KOPT-K1 (cell line): Measurements from ENCODE around the gene ROR1.
"Not testable (repeated sequence)": the region's sequence is repeated elsewhere in the genome, so short reads cannot be mapped to it uniquely, and the experiment has no call there.

Experiments used
- H3K27ac ChIP-seq: fragments of 200-600 bp; sonication (generic); 2 replicates; pipeline ENCODE4 v1.5.1; 2016; ENCODE audit warnings: antibody characterized with exemption, mild to moderate bottlenecking, low read depth, low read length; ENCODE audit not compliant: poor library complexity, severe bottlenecking
- H3K36me3 ChIP-seq: fragments of 200-600 bp; sonication (generic); 2 replicates; pipeline ENCODE4 v1.5.1; 2017; ENCODE audit warnings: antibody characterized with exemption, mild to moderate bottlenecking, low read length, moderate library complexity; ENCODE audit not compliant: insufficient read depth
- H3K9me3 ChIP-seq: fragments of 200-600 bp; sonication (generic); 2 replicates; pipeline ENCODE4 v1.5.1; 2017; ENCODE audit warnings: antibody characterized with exemption, low read length, mild to moderate bottlenecking; ENCODE audit not compliant: insufficient read depth, poor library complexity, severe bottlenecking

The ROR1 gene

GRCh38 chr1:63777965-63778880 is 4.4 kb downstream of the ROR1 start:
- no peaks in the 10 kb centered on the region for H3K36me3 ChIP-seq
- H3K9me3 ChIP-seq = peaks cover 9% of the 10 kb centered on the region
- H3K27ac ChIP-seq = no peak overlapping the region

DNA sequence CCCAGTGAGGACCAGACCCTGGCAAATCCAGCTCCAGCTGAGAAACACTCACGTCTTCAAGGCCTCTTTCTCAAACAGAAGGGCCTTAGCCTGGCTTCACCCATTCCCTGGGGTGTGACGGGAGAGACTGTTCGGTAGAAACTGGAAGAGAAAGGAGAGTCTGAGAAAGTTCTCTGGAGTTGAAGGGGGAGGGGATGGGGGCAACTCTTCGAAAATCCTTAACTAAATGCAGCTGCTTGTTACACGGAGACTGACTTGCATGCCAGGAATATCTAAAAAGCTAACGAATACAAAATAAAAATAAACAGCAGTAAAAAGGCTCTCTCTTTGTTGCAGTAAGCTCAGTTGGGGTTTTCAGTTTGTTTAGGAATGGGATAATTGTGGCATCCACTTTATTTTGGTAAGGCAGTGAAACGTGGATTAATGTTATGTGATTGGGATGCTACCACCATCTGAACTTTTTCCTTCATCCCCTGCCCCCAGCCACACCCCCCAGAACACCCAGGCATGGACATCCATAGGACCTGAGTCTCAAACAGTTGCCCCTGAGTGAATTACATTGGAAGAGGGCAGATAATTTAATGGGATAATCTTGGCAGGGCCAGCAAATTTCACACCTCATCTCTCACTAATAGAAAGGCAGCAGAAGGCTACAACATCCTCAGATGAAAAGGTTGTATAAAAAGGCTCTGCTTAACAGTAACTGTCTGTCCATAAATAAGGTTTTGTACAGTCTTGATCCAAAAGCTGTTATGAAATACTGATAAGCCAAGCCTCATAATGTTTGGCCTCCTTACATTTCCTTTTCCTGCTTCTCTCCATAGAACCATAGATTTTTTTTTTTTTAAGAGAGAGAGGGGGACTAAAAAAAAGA is 5.8 kb downstream of the ROR1 start:
- Histone ChIP-seq H3K9me3 (no peaks in the 10 kb centered on the region), H3K36me3 (no peaks in the 10 kb centered on the region), H3K27ac (no peak overlapping the region)

GRCh38 chr1:63780565-63780964 is 6.7 kb downstream of the ROR1 start:
- H3K27ac ChIP-seq = no peak overlapping the region
- H3K36me3 ChIP-seq = no peaks in the 10 kb centered on the region
- no peaks in the 10 kb centered on the region for H3K9me3 ChIP-seq

- Histone ChIP-seq H3K9me3 (no peaks in the 10 kb centered on the region), H3K27ac (no peak overlapping the region), H3K36me3 (no peaks in the 10 kb centered on the region)
Measured at GRCh38 chr1:63782982-63783381, 9.2 kb downstream of the ROR1 start.

- Histone ChIP-seq H3K36me3 (no peaks in the 10 kb centered on the region), H3K27ac (no peak overlapping the region), H3K9me3 (no peaks in the 10 kb centered on the region)
Measured at GRCh38 chr1:63784083-63784482, 10.3 kb downstream of the ROR1 start.

DNA sequence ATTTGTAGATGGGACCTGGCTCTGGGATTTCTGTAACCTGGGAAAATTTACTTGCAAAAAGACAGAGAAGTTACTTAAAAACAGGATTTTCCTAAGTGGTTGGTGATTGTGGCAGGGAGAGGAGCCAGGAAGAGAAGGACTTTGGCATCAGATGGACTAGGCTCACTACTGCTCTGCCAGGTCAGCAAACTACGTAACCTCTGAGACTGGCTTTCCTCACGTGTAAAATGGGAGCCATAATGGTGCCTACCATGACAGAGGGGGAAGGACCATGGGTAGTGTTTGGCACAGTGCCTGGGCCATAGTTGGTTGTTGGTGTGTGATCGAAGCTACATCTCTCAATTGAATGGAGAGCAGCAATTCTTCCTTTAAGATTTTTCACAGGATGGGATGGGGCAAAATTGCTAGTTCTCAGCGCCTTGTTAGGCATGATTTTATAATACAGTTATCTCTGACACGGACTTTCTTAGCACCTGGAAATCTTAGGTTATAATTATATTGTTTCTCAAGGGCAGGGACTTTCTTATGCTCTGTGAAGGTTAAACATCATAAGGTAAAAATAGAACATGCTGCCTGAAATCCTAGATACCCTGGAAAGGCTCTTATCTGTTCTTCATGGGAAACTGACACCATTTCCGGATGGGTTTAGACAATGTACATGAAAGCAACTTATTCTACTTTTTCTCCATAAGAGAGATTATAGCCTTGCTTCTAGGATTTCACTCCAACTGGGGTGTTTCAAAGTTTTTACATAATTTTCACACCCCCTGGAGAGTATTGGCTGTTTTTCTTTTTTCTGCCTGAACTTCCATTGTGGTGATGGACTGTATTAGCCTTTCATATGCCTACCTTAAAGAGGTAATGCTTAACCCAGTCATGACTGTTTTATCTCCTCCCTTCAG is 10.9 kb downstream of the ROR1 start:
- H3K27ac ChIP-seq = no peak overlapping the region
- H3K36me3 ChIP-seq = no peaks in the 10 kb centered on the region
- H3K9me3 ChIP-seq = no peaks in the 10 kb centered on the region

- H3K36me3 ChIP-seq, H3K9me3 ChIP-seq, H3K27ac ChIP-seq: not testable (repeated sequence)
Measured at GRCh38 chr1:63787270-63787669, 13.5 kb downstream of the ROR1 start.

- no peaks in the 10 kb centered on the region for H3K9me3 ChIP-seq
- no peak overlapping the region for H3K27ac ChIP-seq
- H3K36me3 ChIP-seq = no peaks in the 10 kb centered on the region
Measured at GRCh38 chr1:63787875-63788274, 14.1 kb downstream of the ROR1 start.

- no peak overlapping the region for H3K27ac ChIP-seq
- no peaks in the 10 kb centered on the region for H3K9me3 ChIP-seq
- no peaks in the 10 kb centered on the region for H3K36me3 ChIP-seq
Measured at GRCh38 chr1:63789856-63790605, 16.2 kb downstream of the ROR1 start.

- Histone ChIP-seq H3K9me3 (no peaks in the 10 kb centered on the region), H3K36me3 (no peaks in the 10 kb centered on the region), H3K27ac (no peak overlapping the region)
Measured at GRCh38 chr1:63790989-63791388, 17.2 kb downstream of the ROR1 start.

GRCh38 chr1:63792152-63792551 is 18.3 kb downstream of the ROR1 start:
- H3K9me3 ChIP-seq = no peaks in the 10 kb centered on the region
- H3K27ac ChIP-seq = no peak overlapping the region
- H3K36me3 ChIP-seq = no peaks in the 10 kb centered on the region

DNA sequence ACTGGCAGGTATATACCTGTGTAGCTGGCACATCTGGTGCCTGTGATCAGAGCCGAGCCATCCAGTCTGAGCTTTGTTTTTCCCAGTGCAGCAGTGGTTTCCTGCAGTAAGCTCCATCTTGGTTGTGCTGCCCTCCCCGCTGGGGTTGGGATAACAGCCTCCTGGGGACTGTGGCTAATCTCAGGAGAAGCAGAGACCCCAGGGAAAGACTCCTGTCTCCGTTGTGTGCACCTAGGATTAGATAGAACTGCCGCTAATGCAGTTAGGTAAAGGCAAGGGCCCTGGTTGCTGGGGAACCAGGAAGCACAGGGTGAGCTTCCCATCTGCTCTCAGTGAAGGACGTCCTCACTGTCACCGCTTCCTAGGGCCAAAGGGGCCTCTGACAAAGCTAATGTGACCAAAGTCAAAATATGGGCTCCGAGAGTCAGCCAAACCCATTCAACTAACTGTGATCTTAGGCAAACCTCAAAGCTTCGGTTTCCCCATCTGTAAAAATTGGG is 20.0 kb downstream of the ROR1 start:
- Histone ChIP-seq H3K36me3 (no peaks in the 10 kb centered on the region), H3K27ac (no peak overlapping the region), H3K9me3 (no peaks in the 10 kb centered on the region)

DNA sequence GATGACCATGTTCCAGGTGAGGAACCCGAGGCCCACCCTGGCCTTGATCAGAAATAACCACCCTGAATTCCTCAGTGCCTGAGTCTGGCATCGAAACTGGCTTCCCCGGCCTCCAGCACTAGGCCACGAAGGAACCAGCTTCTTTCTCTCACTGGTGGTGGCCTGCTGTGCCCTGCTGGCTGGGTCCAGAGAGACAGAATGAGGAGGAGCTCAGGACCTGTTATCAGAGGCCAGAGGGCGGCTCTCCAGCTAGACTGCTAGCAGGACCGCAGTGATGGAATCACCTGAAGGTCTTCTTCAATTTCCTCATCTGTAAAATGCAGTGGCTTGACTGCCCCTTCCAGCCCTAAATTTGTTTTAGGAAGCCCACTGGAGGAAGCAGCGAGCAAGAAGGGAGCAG is 20.5 kb downstream of the ROR1 start:
- H3K27ac ChIP-seq = no peak overlapping the region

DNA sequence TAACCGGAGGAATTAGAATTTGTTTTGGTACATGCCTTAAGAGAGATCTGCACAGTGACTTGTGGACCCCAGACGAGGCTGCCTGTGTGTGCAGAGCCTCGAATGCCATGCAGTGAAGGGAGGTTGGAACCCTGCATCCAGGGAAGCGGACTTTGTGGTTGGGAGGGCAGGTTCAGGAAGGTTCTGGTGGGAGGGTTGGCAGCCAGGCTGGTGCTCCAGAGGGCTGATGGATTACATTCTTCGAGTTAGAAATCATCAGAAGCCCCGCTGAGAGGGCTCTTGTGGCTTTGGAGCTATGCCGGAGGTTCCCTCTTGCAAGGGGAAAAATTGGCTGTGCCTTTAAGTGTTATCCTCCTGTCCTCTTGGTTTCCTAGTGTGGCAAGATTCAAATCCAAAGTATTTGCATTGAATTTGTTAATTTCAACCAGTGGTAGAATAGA is 21.1 kb downstream of the ROR1 start:
- no peaks in the 10 kb centered on the region for H3K9me3 ChIP-seq
- H3K36me3 ChIP-seq = no peaks in the 10 kb centered on the region
- no peak overlapping the region for H3K27ac ChIP-seq

More for the DNA sequence above, 20.5 kb downstream of the ROR1 start:
- Histone ChIP-seq H3K9me3 (no peaks in the 10 kb centered on the region), H3K36me3 (no peaks in the 10 kb centered on the region)
